C4-2B (cell line): ENCODE results near the gene PTGES.

Source experiments
- ZFX ChIP-seq: fragments of 450-650 bp; IDR thresholded peaks from 2 replicates; pipeline ENCODE4 v1.6.1; 2017
- TF ChIP-seq, protein P1 (sequence below): fragments of 450-650 bp; conservative IDR thresholded peaks from 2 replicates; pipeline ENCODE4 v1.5.1; 2017; ENCODE audit warnings: mild to moderate bottlenecking

DNA sequence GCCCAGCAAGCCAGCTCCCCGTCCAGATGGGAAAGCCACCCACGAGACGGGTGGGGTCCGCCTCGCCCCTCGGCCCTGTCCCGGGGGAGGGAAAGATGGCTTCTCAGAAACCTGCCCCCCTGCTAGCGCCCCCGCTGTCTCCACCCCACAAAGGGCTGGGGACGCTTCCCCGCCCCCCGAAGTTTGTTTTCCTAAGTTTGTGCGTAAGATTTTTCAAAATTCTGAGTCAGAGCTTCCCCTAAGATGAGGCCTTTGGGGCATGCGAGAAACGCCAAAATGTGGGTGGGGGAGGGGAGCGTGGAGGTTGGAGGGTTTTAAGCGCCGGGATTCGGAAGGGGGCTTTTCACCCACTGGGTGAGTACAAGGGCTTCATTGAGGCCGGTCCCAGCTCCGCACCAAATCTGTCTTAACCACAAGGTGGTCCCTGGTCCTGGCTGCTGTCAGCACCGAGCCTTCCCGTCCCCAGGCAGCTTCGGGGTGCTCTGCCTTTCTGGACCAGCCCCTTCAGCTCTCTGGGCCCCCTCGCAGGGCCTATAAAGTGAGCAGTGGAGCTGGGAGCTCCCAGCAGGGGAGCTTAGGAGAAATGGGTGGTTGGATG lies 55.1 kb downstream of the PTGES start:
- TF ChIP-seq, protein P1, sequence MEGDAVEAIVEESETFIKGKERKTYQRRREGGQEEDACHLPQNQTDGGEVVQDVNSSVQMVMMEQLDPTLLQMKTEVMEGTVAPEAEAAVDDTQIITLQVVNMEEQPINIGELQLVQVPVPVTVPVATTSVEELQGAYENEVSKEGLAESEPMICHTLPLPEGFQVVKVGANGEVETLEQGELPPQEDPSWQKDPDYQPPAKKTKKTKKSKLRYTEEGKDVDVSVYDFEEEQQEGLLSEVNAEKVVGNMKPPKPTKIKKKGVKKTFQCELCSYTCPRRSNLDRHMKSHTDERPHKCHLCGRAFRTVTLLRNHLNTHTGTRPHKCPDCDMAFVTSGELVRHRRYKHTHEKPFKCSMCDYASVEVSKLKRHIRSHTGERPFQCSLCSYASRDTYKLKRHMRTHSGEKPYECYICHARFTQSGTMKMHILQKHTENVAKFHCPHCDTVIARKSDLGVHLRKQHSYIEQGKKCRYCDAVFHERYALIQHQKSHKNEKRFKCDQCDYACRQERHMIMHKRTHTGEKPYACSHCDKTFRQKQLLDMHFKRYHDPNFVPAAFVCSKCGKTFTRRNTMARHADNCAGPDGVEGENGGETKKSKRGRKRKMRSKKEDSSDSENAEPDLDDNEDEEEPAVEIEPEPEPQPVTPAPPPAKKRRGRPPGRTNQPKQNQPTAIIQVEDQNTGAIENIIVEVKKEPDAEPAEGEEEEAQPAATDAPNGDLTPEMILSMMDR = no peak
- TF ChIP-seq ZFX = no peak
